Tongue (tissue), 2 donors: Measurements from ENCODE around the gene TIMMDC1. TPM values are rescaled to one million over a fixed set of nuclear protein-coding genes. Genes with fewer than 3 reads are reported as not detected.
A peak's percentile ranks its signal among the peaks of the same experiment; 100 is the strongest.
"Not testable (repeated sequence)": the region's sequence is repeated elsewhere in the genome, so short reads cannot be mapped to it uniquely, and the experiment has no call there.

Experiments used
- DNase-seq: peaks from one replicate; pipeline ENCODE4 v3.0.0-alpha.2; 2015
- total RNA-seq: library from RNA; depleted of rRNA; stranded (reverse); fragments of >200 nt; gene quantifications from one replicate; pipeline ENCODE4 v1.2.3, GENCODE V29; 2014

TIMMDC1 gene
- total RNA-seq, 1 donor from 2014 or later = 52.4 TPM

- no peak for DNase-seq
These were observed 12.3 kb downstream of the TIMMDC1 start for GRCh38 chr3:119510690-119511089.

GRCh38 chr3:119514637-119515036 is 16.3 kb downstream of the TIMMDC1 start:
- DNase-seq = no peak

- DNase-seq = no peak
These were observed 18.8 kb downstream of the TIMMDC1 start for GRCh38 chr3:119517112-119517511.

DNA sequence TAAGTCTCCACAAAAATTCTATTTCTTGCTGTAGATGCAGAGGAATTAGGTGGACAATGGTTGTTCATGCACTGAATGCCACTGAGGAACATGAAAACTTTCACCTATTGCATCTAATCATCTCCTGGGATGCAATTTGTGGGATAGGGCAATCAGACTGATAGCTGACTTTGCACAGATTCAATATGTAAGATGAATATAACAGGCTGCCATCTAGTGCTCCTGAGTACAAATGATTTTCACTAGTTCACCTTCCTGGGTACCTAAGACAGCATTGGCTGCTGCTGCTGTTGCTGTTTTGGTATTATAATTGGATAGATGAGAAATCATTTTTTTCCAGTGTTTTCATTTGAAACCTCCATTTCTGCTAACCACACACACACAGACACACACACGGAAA is 19.7 kb downstream of the TIMMDC1 start:
- no peak for DNase-seq

GRCh38 chr3:119524931-119525662 is 26.8 kb downstream of the TIMMDC1 start:
- no peak for DNase-seq

DNA sequence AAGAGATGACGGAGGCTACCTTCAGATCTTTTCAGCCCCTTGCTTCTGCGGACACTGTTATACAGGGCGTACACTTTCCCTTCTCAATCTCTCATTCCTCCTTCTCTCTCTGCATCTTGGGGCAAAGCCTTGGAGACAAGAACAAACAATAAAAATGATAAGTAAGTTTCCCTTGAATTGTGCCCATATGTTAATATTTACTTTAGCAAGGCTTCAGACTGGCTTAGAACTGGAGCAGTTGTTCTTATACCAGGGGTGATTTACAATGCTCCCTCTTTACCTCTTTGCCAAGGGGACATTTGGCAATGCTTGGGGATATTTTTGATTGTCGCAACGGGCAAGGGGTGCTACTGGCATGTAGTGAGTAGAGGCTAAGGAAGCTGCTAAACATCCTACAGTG is 29.4 kb downstream of the TIMMDC1 start:
- no peak for DNase-seq

DNA sequence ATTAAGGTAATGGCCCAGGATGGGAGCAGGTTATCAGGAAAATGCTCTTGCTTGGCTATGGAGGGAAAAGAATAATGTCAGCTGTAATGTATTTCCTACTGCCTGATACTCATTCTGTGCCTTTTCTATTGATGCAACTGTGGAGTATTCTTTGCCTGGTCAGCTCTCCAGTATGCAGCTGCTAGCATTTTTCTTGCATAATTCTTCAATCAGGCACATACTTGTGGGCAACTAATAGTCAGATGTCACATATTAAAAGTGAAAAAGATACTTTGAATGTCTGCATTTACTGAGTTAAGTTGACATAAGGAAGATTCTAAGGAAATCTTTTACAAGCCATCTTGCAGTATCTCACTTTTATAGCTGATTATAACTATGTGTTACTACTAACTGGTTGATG is 31.5 kb downstream of the TIMMDC1 start:
- DNase-seq = no peak

DNA sequence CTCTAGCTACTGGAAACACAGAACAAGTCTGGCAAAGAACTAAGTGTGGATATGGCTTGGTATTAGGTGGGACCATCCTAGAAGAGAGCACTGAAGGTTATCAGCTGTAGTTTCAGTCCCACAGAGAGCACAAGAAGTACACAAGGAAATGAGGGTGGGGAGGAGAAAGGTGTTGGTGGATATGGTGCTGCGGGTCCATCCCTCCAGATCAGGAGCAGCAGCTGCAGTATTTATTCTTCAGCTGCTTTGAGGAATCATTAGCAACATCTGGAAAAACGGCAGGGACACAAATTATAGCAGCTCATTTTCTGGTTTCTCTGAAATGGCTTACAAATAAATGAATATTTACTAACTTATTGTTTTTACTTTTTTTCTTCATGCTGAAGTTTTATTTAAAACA is 32.1 kb downstream of the TIMMDC1 start:
- DNase-seq = peak; percentile 6

GRCh38 chr3:119531151-119531550 is 32.8 kb downstream of the TIMMDC1 start:
- no peak for DNase-seq

DNA sequence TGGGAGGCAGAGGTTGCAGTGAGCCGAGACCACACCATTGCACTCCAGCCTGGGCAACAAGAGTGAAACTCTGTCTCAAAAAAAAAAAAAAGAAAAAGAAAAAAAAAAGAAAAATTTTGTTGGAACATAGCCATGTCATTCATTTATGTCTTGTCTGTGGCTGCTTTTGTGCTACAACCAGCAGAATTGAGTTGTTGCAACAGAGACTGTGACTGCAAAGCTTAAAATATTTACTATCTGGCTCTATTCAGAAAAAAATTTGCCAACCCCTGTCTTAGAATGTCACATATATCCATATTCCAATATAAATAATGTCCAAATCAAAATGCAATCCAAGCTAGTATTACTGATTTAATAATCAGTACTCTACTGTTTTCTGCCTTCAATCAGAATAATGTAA is 35.9 kb downstream of the TIMMDC1 start:
- DNase-seq = no peak

GRCh38 chr3:119536757-119537156 is 38.4 kb downstream of the TIMMDC1 start:
- DNase-seq = no peak

GRCh38 chr3:119538772-119539171 is 40.4 kb downstream of the TIMMDC1 start:
- DNase-seq = no peak

DNA sequence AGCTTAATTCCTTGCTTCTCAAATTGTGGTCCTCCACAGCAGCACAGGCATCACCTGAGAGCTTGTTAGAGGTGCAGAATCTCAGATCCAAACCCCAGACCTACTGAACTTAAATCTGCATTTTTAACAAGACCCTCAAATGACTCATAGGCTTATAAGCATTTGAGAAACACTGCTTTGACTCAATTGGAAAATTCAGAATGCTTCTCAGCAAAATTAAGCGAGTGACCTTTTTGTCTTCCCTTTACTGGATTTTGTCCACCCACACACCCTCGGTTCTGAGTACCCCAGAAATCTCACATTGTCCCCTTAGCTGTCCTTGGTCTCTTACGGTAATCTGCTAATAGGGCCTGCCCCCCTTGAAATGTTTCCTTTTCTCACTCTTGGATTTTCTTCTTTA is 43.2 kb downstream of the TIMMDC1 start:
- no peak for DNase-seq

DNA sequence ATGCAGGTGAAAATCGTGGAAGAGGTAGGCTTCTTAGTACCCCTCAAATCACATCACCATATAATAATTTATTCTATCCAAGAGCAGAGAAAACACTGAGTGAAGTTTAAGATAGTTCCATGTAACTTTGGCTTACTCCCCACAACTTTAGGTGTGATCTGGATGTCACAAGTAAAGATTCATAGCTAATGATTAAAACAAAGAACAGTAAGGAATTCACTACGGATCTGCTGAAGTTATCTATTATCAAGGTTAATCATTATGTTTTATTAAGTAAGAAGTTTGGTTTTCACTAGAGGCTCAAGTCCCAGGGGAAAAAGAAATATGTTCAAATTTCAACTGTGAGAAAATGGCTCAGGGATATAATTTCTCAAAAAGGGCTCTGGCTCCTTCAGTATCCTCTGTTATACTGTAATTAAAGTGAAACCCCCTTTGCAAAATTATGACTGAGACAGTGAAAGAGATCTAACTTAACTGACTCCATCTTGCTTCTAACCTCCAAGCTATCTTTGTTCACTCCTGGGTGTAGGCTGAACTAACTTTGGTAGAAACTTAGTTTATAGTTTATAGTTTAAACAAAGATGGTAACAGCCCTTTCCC is 43.9 kb downstream of the TIMMDC1 start:
- DNase-seq = no peak

DNA sequence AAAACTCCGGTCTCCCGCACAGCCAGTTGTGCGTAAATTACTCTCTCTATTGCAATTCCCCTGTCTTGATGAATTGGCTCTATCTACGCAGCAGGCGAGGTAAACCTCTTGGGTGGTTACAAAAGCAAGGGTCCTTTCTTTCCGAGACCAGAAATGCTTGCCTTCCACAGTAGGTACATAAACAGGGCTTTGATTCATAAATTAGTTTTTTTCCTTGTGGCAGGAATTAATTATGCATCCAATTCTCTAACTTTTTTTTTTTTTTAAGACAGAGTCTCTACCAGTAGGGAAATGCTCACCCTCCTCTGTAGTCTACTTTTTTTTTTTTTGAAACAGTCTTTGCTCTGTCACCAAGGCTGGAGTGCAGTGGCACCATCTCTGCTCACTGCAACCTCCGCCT is 44.8 kb downstream of the TIMMDC1 start:
- no peak for DNase-seq

DNA sequence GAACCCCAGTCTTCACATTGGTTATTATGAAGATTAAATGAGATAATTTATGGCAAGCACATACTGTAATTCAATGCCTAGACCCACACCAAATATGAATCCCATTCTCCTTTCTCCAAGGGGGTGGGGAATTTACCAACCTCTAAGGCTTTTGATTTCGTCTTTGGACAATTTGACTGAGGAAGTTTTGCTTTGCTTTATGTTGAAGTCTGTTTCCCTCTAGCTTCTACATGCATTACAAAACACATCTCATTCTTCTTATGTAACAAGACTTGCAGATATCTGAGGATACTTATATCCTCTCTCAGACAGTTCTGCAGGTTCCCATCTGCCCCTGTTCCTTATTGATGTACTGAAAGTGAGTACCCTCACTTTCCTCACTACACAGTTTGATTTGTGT is 48.9 kb downstream of the TIMMDC1 start:
- DNase-seq = no peak

DNA sequence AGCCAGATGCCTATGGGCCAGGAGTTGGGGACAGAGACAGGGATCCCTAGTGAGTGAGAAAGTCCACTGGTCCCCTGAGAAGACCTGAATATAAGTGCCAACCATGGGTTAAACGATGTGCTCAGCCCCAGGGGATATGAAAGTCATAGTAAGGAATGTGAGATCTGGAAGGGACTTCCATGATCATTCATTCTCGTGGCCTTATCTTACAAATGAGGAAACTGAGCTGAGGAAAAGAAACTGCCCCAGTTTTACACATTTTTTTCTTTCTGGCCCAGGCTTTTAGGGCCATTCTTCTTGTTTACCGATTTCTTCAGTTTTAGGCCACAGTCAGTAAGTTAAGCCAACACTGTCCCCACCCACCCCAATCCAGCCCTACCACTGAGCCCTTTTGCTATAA is 50.0 kb downstream of the TIMMDC1 start:
- no peak for DNase-seq

GRCh38 chr3:119550192-119550910 is 52.0 kb downstream of the TIMMDC1 start:
- DNase-seq = no peak

- DNase-seq = no peak
These were observed 53.3 kb downstream of the TIMMDC1 start for GRCh38 chr3:119551598-119551997.

DNA sequence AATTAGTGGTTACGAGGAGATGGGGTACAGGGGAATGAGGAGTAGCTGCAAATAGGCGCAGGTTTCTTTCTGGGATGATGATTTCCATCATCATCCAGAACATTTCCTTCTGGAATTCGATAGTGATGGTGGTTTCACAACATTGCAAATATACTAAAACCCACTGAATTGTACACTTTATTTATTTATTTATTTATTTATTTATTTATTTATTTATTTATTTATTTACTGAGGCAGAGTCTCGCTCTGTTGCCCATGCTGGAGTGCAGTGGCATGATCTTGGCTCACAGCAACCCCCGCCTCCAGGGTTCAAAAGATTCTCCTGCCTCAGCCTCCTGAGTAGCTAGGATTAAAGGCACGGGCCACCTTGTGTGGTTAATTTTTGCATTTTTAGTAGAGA is 54.6 kb downstream of the TIMMDC1 start:
- not testable (repeated sequence) for DNase-seq

- DNase-seq = no peak
These were observed 55.6 kb downstream of the TIMMDC1 start for GRCh38 chr3:119553823-119554415.

- no peak for DNase-seq
These were observed 57.0 kb downstream of the TIMMDC1 start for GRCh38 chr3:119555309-119555735.

DNA sequence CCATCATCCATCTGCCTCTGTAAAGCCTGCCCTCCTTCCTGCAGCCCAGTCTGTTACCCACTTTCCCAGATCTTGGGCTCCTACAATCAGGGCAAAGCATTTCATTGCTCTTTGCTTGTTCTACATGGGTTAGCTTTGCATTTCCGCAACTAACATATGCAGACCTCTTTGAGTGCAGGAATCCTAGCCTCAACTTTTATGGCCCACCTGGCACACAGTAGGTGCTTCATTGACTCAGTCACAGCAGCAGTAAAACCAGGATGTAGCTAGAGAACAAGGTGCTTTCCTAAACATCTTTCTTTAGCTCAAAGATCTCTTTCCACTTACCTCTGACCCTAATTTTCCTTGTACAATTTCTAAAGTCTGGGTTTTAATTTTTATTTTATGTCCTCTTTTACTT is 57.6 kb downstream of the TIMMDC1 start:
- no peak for DNase-seq
